HuH-7 (cell line): ENCODE results near the gene SCARF1.

Experiments
- DNase-seq: peaks from one replicate; pipeline ENCODE4 v3.0.0; 2011; ENCODE audit warnings: low spot score

The SCARF1 gene

GRCh38 chr17:1597861-1598342, 47.6 kb downstream of the SCARF1 start:
- peak; percentile 54 for DNase-seq

- no peak for DNase-seq
Measured at GRCh38 chr17:1593630-1593931, 52.0 kb downstream of the SCARF1 start.

- DNase-seq: peak; percentile 81
Measured at GRCh38 chr17:1592751-1593629, 52.5 kb downstream of the SCARF1 start.

- DNase-seq: no peak
Measured at GRCh38 chr17:1591474-1592090, 54.0 kb downstream of the SCARF1 start.

DNA sequence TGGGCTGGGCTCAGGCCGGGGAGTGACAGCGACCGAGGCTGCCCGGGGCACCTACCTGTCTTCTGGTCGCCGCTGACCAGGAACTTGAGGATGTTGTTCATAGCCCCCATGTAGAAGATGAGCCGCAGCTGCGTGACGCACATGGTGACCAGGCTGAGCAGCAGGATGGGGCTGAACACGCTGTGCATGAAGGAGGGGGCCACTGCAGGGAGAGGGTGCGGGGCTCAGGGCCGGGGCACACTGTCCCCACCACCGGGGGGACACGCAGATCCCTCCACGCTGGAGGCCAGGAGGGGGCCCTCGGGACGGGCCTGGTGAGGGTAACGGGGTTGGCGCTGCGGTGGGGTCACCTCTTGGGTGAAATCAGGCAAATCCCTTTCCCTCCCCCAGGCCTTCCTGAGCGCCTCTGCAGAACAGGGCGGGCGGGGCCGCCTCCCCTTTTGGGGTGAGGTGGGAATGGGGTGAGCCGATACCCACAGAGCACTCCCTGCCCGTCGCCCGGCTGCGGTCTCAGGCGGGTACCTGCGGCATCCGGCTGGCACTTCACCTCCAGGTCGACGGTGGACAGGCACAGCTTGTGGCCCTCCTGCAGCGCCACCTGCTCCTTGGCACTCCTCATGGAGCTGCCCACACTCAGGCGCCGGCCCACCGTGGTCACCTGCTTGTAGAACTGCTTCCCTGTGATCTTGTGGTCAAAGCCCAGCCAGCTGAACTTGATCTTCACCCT, 54.6 kb downstream of the SCARF1 start:
- no peak for DNase-seq

GRCh38 chr17:1590029-1590746, 55.3 kb downstream of the SCARF1 start:
- peak; percentile 92 for DNase-seq

DNA sequence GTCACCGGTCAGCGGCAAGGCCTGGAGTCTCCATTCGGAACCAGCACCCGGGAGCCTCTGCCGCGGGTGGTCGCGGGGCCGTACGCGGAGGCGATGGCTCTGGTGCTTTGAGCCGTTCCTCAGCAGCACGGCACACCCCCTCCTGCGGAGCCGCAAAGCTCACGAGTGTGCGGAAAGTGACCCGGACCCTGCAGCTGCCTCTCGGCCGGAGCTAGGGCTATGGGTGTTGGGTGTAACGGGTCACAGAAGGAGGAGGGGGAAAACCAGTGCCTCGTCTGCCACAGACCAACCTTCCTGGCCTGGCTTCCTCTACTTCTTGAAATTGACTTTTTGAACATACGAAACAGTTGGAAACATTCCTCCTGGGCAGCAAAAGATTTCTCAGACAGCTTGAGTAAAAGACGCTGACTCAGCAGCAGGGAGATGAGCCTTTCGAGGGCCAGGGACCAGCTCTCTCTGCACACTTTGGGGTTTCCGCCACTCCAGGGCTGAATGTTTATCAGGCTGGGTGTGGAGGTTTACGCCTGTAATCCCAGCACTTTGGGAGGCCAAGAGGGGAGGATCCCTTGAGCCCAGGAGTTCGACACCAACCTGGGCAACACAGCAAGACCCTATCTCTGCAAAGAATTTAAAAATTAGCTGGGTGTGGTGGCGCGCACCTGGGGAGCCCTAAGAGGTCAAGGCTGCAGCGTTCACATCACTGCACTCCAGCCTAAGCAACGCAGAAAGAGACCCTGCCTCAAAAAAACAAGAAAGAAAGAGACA, 56.5 kb downstream of the SCARF1 start:
- no peak for DNase-seq

DNA sequence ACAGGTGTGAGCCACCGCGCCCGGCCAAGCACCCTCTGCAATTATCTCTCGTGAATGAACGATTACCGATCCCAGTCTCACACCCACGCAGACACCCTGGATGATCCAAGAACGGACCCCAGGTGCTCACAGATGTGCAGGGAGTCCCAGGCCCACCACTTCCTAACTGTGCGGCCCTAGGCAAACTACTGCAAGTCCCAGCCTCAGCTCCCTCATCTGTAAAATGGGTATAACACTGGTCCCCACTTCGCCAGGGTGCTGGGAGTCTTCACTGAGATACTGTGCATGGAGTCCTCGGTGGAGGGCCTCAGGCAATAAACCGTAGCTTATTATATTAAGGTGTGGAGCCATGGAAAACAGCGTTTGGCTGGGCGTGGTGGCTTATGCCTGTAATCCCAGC, 61.4 kb downstream of the SCARF1 start:
- no peak for DNase-seq
